Mucosa of stomach (tissue), 1 donor: ENCODE results near the gene MGA.
"Not testable (repeated sequence)": the region's sequence is repeated elsewhere in the genome, so short reads cannot be mapped to it uniquely, and the experiment has no call there.

Experiments
- H3K27me3 ChIP-seq: one replicate; pipeline ENCODE4 v1.7.0; 2013; ENCODE audit warnings: mild to moderate bottlenecking, low read length; ENCODE audit not compliant: control insufficient read depth, insufficient read depth
- H3K36me3 ChIP-seq: one replicate; pipeline ENCODE4 v1.7.0; 2013; ENCODE audit warnings: low read length; ENCODE audit not compliant: control insufficient read depth, insufficient read depth
- H3K4me1 ChIP-seq: one replicate; pipeline ENCODE4 v1.7.0; 2013; ENCODE audit warnings: mild to moderate bottlenecking, low read length; ENCODE audit not compliant: control insufficient read depth, insufficient read depth
- H3K4me3 ChIP-seq: one replicate; pipeline ENCODE4 v1.7.0; 2013; ENCODE audit warnings: low read length
- H3K9ac ChIP-seq: one replicate; pipeline ENCODE4 v1.7.0; 2013; ENCODE audit warnings: mild to moderate bottlenecking, low read length, moderate library complexity
- H3K9me3 ChIP-seq: one replicate; pipeline ENCODE4 v1.7.0; 2013; ENCODE audit warnings: mild to moderate bottlenecking, low read length, moderate library complexity; ENCODE audit not compliant: control insufficient read depth
- donor health status: Pancreatic carcinoma.

The MGA gene

DNA sequence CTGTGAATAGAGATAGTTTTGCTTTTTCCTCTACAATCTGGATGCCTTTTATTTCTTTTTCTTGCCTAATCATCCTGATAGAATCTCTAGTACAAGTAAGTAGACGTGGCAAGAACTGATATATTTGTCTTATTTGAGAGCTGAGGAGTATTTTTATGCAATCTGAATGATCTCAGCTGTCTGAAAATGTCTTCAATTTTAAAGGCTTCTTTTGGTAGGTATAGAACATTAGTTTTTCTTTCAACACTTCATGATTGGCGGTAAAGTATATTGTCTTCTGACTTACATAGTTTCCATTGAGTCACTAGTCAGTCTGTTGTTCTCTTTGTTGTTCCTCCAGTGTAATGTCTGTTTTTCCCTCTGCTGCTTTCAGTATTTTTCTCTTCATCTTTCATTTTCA lies 31.3 kb downstream of the MGA start:
- H3K36me3 ChIP-seq = no peaks in the 10 kb centered on the region
- no peak overlapping the region for H3K9ac ChIP-seq
- H3K9me3 ChIP-seq = no peaks in the 10 kb centered on the region
- no peaks in the 10 kb centered on the region for H3K4me1 ChIP-seq
- no peak overlapping the region for H3K4me3 ChIP-seq
- no peaks in the 10 kb centered on the region for H3K27me3 ChIP-seq

DNA sequence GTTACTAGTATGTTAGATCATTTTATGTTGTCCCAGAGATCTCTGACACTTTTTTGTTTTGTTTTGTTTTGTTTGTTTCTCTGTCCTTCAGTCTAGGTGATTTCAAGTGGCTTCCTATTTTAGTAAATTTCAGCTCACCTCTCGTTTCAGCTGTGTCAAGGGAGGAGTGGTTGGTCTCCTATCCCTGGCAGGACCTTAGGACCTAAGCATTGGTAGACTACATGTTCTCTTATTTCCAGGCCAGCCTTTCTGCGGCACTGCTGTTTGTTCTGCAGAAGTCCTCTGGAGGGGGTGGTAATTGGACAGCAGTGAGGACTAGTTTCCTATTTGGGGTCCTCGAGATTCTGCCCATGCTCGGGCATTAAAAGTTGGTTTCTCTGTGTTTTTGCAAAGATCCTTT lies 31.8 kb downstream of the MGA start:
- H3K27me3 ChIP-seq = no peaks in the 10 kb centered on the region
- no peak overlapping the region for H3K4me3 ChIP-seq
- no peaks in the 10 kb centered on the region for H3K4me1 ChIP-seq
- H3K9ac ChIP-seq = no peak overlapping the region
- no peaks in the 10 kb centered on the region for H3K36me3 ChIP-seq
- H3K9me3 ChIP-seq = no peaks in the 10 kb centered on the region

- no peaks in the 10 kb centered on the region for H3K27me3 ChIP-seq
- H3K4me3 ChIP-seq = no peak overlapping the region
- no peaks in the 10 kb centered on the region for H3K9me3 ChIP-seq
These were observed 33.6 kb downstream of the MGA start for GRCh38 chr15:41693757-41694156.

GRCh38 chr15:41695750-41696436 lies 35.7 kb downstream of the MGA start:
- Histone ChIP-seq H3K4me1 (no peaks in the 10 kb centered on the region), H3K4me3 (no peak overlapping the region), H3K27me3 (no peaks in the 10 kb centered on the region), H3K9me3 (no peaks in the 10 kb centered on the region), H3K36me3 (no peaks in the 10 kb centered on the region), H3K9ac (no peak overlapping the region)

More at GRCh38 chr15:41693757-41694156, 33.6 kb downstream of the MGA start:
- H3K36me3 ChIP-seq = no peaks in the 10 kb centered on the region
- H3K9ac ChIP-seq = no peak overlapping the region
- H3K4me1 ChIP-seq = no peaks in the 10 kb centered on the region

GRCh38 chr15:41698779-41699178 lies 38.6 kb downstream of the MGA start:
- no peak overlapping the region for H3K9ac ChIP-seq
- no peaks in the 10 kb centered on the region for H3K27me3 ChIP-seq
- no peaks in the 10 kb centered on the region for H3K9me3 ChIP-seq
- no peaks in the 10 kb centered on the region for H3K36me3 ChIP-seq
- no peak overlapping the region for H3K4me3 ChIP-seq
- no peaks in the 10 kb centered on the region for H3K4me1 ChIP-seq

- Histone ChIP-seq H3K4me3 (no peak overlapping the region), H3K36me3 (no peaks in the 10 kb centered on the region), H3K27me3 (no peaks in the 10 kb centered on the region), H3K4me1 (no peaks in the 10 kb centered on the region), H3K9me3 (no peaks in the 10 kb centered on the region), H3K9ac (no peak overlapping the region)
These were observed 42.9 kb downstream of the MGA start for GRCh38 chr15:41703120-41703519.

DNA sequence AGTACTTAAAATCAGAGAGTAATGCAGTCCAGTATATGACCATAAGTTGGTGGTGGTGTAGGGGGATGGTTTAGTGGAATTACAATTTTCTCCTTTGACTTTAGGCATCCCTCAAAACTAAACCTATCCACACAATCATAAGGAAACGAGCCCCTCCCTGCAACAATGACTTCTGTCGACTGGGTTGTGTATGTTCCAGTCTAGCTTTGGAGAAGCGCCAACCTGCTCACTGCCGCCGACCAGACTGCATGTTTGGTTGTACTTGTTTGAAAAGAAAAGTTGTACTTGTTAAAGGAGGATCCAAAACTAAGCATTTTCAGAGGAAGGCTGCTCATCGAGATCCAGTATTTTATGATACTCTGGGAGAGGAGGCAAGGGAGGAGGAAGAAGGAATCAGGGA lies 52.8 kb downstream of the MGA start:
- H3K27me3 ChIP-seq = no peaks in the 10 kb centered on the region
- H3K36me3 ChIP-seq = peaks cover 3% of the 10 kb centered on the region
- H3K9ac ChIP-seq = no peak overlapping the region

DNA sequence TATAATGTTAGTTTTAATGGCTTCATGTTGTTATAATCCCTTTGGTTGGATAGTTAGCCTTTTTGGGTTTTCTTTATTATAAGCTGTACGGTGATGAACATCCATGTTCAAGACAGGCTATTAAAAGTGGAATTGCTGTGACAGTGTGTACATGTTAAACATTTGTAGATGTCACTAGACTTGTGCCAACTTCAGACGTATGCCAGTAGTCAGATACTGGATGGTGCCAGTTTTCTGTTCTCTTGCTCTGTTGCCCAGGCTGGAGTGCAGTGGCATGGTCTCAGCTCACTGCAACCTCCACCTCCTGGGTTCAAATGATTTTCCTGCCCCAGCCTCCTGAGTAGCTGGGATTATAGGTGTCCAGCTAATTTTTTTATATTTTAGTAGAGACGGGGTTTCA lies 54.1 kb downstream of the MGA start:
- Histone ChIP-seq H3K36me3 (peaks cover 3% of the 10 kb centered on the region), H3K4me1 (no peaks in the 10 kb centered on the region), H3K9me3 (no peaks in the 10 kb centered on the region), H3K9ac (no peak overlapping the region), H3K27me3 (no peaks in the 10 kb centered on the region), H3K4me3 (no peak overlapping the region)

More for the DNA sequence above, 52.8 kb downstream of the MGA start:
- H3K4me3 ChIP-seq = no peak overlapping the region
- H3K9me3 ChIP-seq = no peaks in the 10 kb centered on the region
- H3K4me1 ChIP-seq = no peaks in the 10 kb centered on the region

DNA sequence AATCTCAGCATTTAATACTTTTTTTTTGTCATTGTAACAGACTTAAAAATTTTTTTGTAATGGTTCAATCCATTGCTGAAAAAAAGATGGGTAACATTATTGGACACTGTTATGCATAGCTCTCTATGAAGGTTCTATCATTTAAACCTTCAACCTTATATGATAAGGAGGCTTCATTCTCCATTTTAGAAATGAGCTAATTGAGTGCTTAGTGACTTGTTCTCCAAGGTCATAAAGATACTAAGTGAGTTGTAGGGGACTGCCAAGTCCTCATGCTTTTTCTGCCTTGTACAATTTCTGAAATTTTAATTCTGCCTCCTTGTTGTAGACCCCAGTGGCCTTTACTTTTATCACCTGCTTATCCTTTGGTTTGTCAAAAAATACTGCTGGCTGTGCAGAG lies 56.7 kb downstream of the MGA start:
- no peaks in the 10 kb centered on the region for H3K36me3 ChIP-seq
- no peaks in the 10 kb centered on the region for H3K4me1 ChIP-seq
- no peak overlapping the region for H3K9ac ChIP-seq
- no peaks in the 10 kb centered on the region for H3K9me3 ChIP-seq
- H3K4me3 ChIP-seq = no peak overlapping the region
- H3K27me3 ChIP-seq = no peaks in the 10 kb centered on the region

DNA sequence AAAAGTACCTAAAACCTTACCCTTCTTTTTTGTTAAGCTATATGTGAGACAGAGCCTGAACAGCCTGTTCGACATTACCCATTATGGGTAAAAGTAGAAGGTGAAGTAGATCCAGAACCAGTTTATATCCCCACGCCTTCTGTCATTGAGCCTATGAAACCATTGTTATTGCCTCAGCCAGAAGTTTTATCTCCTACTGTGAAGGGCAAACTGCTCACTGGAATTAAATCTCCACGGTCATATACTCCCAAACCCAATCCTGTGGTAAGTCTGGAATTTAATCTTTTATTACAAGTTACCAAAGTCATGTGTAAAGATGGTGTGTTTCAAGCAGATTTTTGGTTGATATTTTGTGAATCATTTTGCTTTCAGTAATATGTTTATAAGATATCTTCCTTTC lies 66.9 kb downstream of the MGA start:
- H3K4me1 ChIP-seq = no peaks in the 10 kb centered on the region
- H3K27me3 ChIP-seq = no peaks in the 10 kb centered on the region
- no peak overlapping the region for H3K9ac ChIP-seq
- no peaks in the 10 kb centered on the region for H3K36me3 ChIP-seq
- no peaks in the 10 kb centered on the region for H3K9me3 ChIP-seq
- H3K4me3 ChIP-seq = no peak overlapping the region

- not testable (repeated sequence) for H3K36me3 ChIP-seq, H3K27me3 ChIP-seq, H3K9ac ChIP-seq, H3K4me1 ChIP-seq, H3K4me3 ChIP-seq, H3K9me3 ChIP-seq
These were observed 67.9 kb downstream of the MGA start for GRCh38 chr15:41728061-41728460.

GRCh38 chr15:41730543-41730942 lies 70.3 kb downstream of the MGA start:
- H3K27me3 ChIP-seq = no peaks in the 10 kb centered on the region

GRCh38 chr15:41732483-41732882 lies 72.3 kb downstream of the MGA start:
- H3K36me3 ChIP-seq = no peaks in the 10 kb centered on the region
- no peaks in the 10 kb centered on the region for H3K27me3 ChIP-seq
- H3K4me3 ChIP-seq = no peak overlapping the region
- H3K9ac ChIP-seq = no peak overlapping the region
- no peaks in the 10 kb centered on the region for H3K9me3 ChIP-seq
- H3K4me1 ChIP-seq = no peaks in the 10 kb centered on the region

More at GRCh38 chr15:41730543-41730942, 70.3 kb downstream of the MGA start:
- no peak overlapping the region for H3K4me3 ChIP-seq
- H3K4me1 ChIP-seq = no peaks in the 10 kb centered on the region
- no peak overlapping the region for H3K9ac ChIP-seq
- no peaks in the 10 kb centered on the region for H3K36me3 ChIP-seq
- no peaks in the 10 kb centered on the region for H3K9me3 ChIP-seq
